GM23338 (cell line): ENCODE measurements around the gene CCDC80. TPM values are rescaled to one million over a fixed set of nuclear protein-coding genes. Genes with fewer than 3 reads are reported as not detected.

Experiments
- ATAC-seq: fragments of 200-7000 bp; cut with Tn5 transposase; 3 replicates; pipeline ENCODE4 v1.9.1; 2020
- DNase-seq: peaks from one replicate; pipeline ENCODE4 v3.0.0-alpha.2; 2015; ENCODE audit warnings: low spot score
- H2AFZ ChIP-seq: fragments of 200-600 bp; sonication (generic); 2 replicates; pipeline ENCODE4 v1.8.0; 2016; ENCODE audit warnings: antibody characterized with exemption, mild to moderate bottlenecking, moderate library complexity
- H3F3A ChIP-seq: fragments of 200-600 bp; sonication (generic); replicated peaks from 2 replicates; pipeline ENCODE4 v1.8.0; 2017; ENCODE audit warnings: antibody characterized with exemption, mixed run types, low read depth
- H3K27ac ChIP-seq: fragments of 200-600 bp; sonication (generic); 2 replicates; pipeline ENCODE4 v1.6.1; 2016; ENCODE audit warnings: low read depth
- H3K27me3 ChIP-seq: fragments of 200-600 bp; sonication (generic); 2 replicates; pipeline ENCODE4 v1.8.0; 2016; ENCODE audit warnings: mild to moderate bottlenecking, mixed run types, moderate library complexity; ENCODE audit not compliant: insufficient read depth
- H3K36me3 ChIP-seq: fragments of 200-600 bp; sonication (generic); 2 replicates; pipeline ENCODE4 v1.8.0; 2016; ENCODE audit warnings: mild to moderate bottlenecking; ENCODE audit not compliant: insufficient read depth
- H3K4me1 ChIP-seq: fragments of 200-600 bp; sonication (generic); 2 replicates; pipeline ENCODE4 v1.8.0; 2016; ENCODE audit warnings: mild to moderate bottlenecking, moderate library complexity; ENCODE audit not compliant: insufficient read depth
- H3K4me2 ChIP-seq: fragments of 200-600 bp; sonication (generic); 2 replicates; pipeline ENCODE4 v1.7.1; 2017; ENCODE audit warnings: mixed run types
- H3K4me3 ChIP-seq: fragments of 200-600 bp; sonication (generic); 2 replicates; pipeline ENCODE4 v1.6.1; 2016; ENCODE audit warnings: mixed run types
- H3K79me2 ChIP-seq: fragments of 200-600 bp; sonication (generic); replicated peaks from 2 replicates; pipeline ENCODE4 v1.8.0; 2017; ENCODE audit warnings: mild to moderate bottlenecking; ENCODE audit not compliant: insufficient read depth
- H3K9me2 ChIP-seq: fragments of 200-600 bp; sonication (generic); 2 replicates; pipeline ENCODE4 v1.8.0; 2017; ENCODE audit not compliant: insufficient read depth
- H4K20me1 ChIP-seq: fragments of 200-600 bp; sonication (generic); replicated peaks from 2 replicates; pipeline ENCODE4 v1.8.0; 2017; ENCODE audit warnings: mild to moderate bottlenecking; ENCODE audit not compliant: insufficient read depth
- H3K27ac Mint-ChIP-seq: 2 replicates; pipeline ENCODE4 v1.8.0; 2020; ENCODE audit warnings: inconsistent platforms, mild to moderate bottlenecking, moderate library complexity, mixed read lengths
- H3K27me3 Mint-ChIP-seq: 3 replicates; pipeline ENCODE4 v1.8.0; 2022; ENCODE audit warnings: low read depth, mild to moderate bottlenecking, moderate library complexity, mixed read lengths, inconsistent platforms; ENCODE audit not compliant: insufficient read depth, poor library complexity
- H3K36me3 Mint-ChIP-seq: 3 replicates; pipeline ENCODE4 v1.8.0; 2021; ENCODE audit warnings: low read depth, mild to moderate bottlenecking, inconsistent platforms, moderate library complexity, mixed read lengths
- H3K4me1 Mint-ChIP-seq: 3 replicates; pipeline ENCODE4 v1.8.0; 2020; ENCODE audit warnings: mild to moderate bottlenecking, inconsistent platforms, mixed read lengths
- H3K4me3 Mint-ChIP-seq: 3 replicates; pipeline ENCODE4 v1.8.0; 2021; ENCODE audit warnings: moderate library complexity, mild to moderate bottlenecking, inconsistent platforms, mixed read lengths
- H3K9me3 Mint-ChIP-seq: 3 replicates; pipeline ENCODE4 v1.8.0; 2020; ENCODE audit warnings: moderate library complexity, mild to moderate bottlenecking, inconsistent platforms, mixed read lengths
- CREB1 ChIP-seq: fragments of 250-450 bp; sonication (Bioruptor Pico); IDR thresholded peaks from 2 replicates; pipeline ENCODE4 v1.5.0; 2020; ENCODE audit warnings: low read depth, mild to moderate bottlenecking, moderate library complexity
- ETS1 ChIP-seq: IDR thresholded peaks from 2 replicates; pipeline ENCODE4 v1.6.1; 2016; ENCODE audit warnings: antibody characterized with exemption
- EZH2 ChIP-seq: fragments of 200-600 bp; sonication (generic); IDR thresholded peaks from one replicate; pipeline ENCODE4 v1.8.0; 2017; ENCODE audit warnings: antibody characterized with exemption, mild to moderate bottlenecking, low read depth; ENCODE audit not compliant: unreplicated experiment
- EZH2phosphoT487 ChIP-seq: fragments of 200-600 bp; sonication (generic); IDR thresholded peaks from one replicate; pipeline ENCODE4 v1.8.1; 2018; ENCODE audit warnings: antibody characterized with exemption; ENCODE audit not compliant: unreplicated experiment
- JUNB ChIP-seq: IDR thresholded peaks from one replicate; pipeline ENCODE4 v1.6.1; 2016; ENCODE audit warnings: antibody characterized with exemption; ENCODE audit not compliant: unreplicated experiment
- NANOG ChIP-seq: IDR thresholded peaks from 2 replicates; pipeline ENCODE4 v1.6.1; 2016; ENCODE audit warnings: antibody characterized with exemption, borderline replicate concordance
- POLR2AphosphoS5 ChIP-seq: IDR thresholded peaks from 2 replicates; pipeline ENCODE4 v1.6.1; 2016; ENCODE audit warnings: antibody characterized with exemption, low read depth
- REST ChIP-seq: IDR thresholded peaks from one replicate; pipeline ENCODE4 v1.6.1; 2018; ENCODE audit warnings: antibody characterized with exemption; ENCODE audit not compliant: unreplicated experiment
- STAT1 ChIP-seq: IDR thresholded peaks from one replicate; pipeline ENCODE4 v1.6.1; 2016; ENCODE audit warnings: antibody characterized with exemption; ENCODE audit not compliant: unreplicated experiment
- ZNF114 ChIP-seq: fragments of 250-450 bp; sonication (Bioruptor Pico); IDR thresholded peaks from 2 replicates; pipeline ENCODE4 v1.5.0; 2020; ENCODE audit warnings: mild to moderate bottlenecking, moderate library complexity
- ZNF331 ChIP-seq: fragments of 250-450 bp; sonication (Bioruptor Pico); IDR thresholded peaks from 2 replicates; pipeline ENCODE4 v1.5.0; 2020; ENCODE audit warnings: low read depth, mild to moderate bottlenecking, moderate library complexity
- ZNF462 ChIP-seq: fragments of 250-450 bp; sonication (Bioruptor Pico); IDR thresholded peaks from 2 replicates; pipeline ENCODE4 v1.5.0; 2020; ENCODE audit warnings: mild to moderate bottlenecking, moderate library complexity
- polyA plus RNA-seq: library from polyadenylated mRNA; unstranded; fragments of >200 nt; fragmentation: Nextera tagmentation; extraction: Ambion mirVana; gene quantifications from 2 replicates; pipeline ENCODE4 v1.2.1, GENCODE V29; 2016
- total RNA-seq: library from RNA; depleted of rRNA; stranded (reverse); fragments of >200 nt; shearing (Covaris generic); gene quantifications from 2 replicates; pipeline ENCODE4 v1.2.3, GENCODE V29; 2014

CCDC80 gene
- total and polyA plus RNA-seq, 2 experiments from 2014 or later, result 5.4 to 6.7 TPM

- ATAC-seq (no peak), DNase-seq (no peak)
- Histone ChIP-seq H3K4me3 (no peak overlapping the region), H3K4me2 (no peak overlapping the region), H3K9me2 (no peaks in the 10 kb centered on the region), H3F3A (no peaks in the 10 kb centered on the region), H3K36me3 (0 out of 2 replicates have a peak, but pooled peaks cover 8% of the 10 kb centered on the region), H4K20me1 (no peaks in the 10 kb centered on the region; the same call in 1 of the 2 replicates), H3K27me3 (no peaks in the 10 kb centered on the region), H3K4me1 (peaks cover 15% of the 10 kb centered on the region), H3K27ac (no peak overlapping the region), H3K79me2 (peaks cover 88% of the 10 kb centered on the region), H2AFZ (no peak overlapping the region)
- Mint-ChIP-seq H3K4me1 (peaks cover 13% of the 10 kb centered on the region), H3K27ac (no peak overlapping the region), H3K36me3 (peaks cover 37% of the 10 kb centered on the region), H3K4me3 (no peak overlapping the region), H3K27me3 (no peaks in the 10 kb centered on the region), H3K9me3 (peaks cover 4% of the 10 kb centered on the region; the same call in 1 of the 3 replicates)
- no peak for TF ChIP-seq EZH2
- TF ChIP-seq ETS1, result no peak
- TF ChIP-seq ZNF331 (CRISPR knock-in tag), result no peak
- TF ChIP-seq STAT1, result no peak
- TF ChIP-seq ZNF462, result no peak
- TF ChIP-seq JUNB, result no peak
- TF ChIP-seq NANOG, result no peak
- TF ChIP-seq POLR2AphosphoS5, result no peak
- no peak for TF ChIP-seq CREB1
- no peak for TF ChIP-seq REST
- no peak for TF ChIP-seq ZNF114
- no peak for TF ChIP-seq EZH2phosphoT487
These were observed 85.3 kb downstream of the CCDC80 start for GRCh38 chr3:112555535-112556170.
